Muscle layer of colon (tissue), 2 donors: Measurements from ENCODE around the gene ITGA11.

Experiments used
- H3K27ac ChIP-seq: one replicate; pipeline ENCODE4 v1.7.0; 2013; ENCODE audit warnings: low read depth, mild to moderate bottlenecking, low read length, moderate library complexity
- H3K27me3 ChIP-seq, 2 donors: one replicate each; pipeline ENCODE4 v1.7.0; 2013; ENCODE audit warnings: low read length in 2 of 2, mild to moderate bottlenecking in 2 of 2; ENCODE audit not compliant: insufficient read depth in 2 of 2, control insufficient read depth in 1 of 2
- H3K36me3 ChIP-seq: one replicate; pipeline ENCODE4 v1.7.0; 2013; ENCODE audit warnings: mild to moderate bottlenecking, low read length; ENCODE audit not compliant: insufficient read depth
- H3K4me1 ChIP-seq: one replicate; pipeline ENCODE4 v1.7.0; 2013; ENCODE audit warnings: mild to moderate bottlenecking, low read length; ENCODE audit not compliant: insufficient read depth
- H3K4me3 ChIP-seq, 2 donors: one replicate each; pipeline ENCODE4 v1.7.0; 2013; ENCODE audit warnings: low read length in 2 of 2, low read depth in 1 of 2, mild to moderate bottlenecking in 1 of 2, moderate library complexity in 1 of 2
- H3K9ac ChIP-seq: one replicate; pipeline ENCODE4 v1.7.0; 2013; ENCODE audit warnings: low read length
- H3K9me3 ChIP-seq: one replicate; pipeline ENCODE4 v1.7.0; 2013; ENCODE audit warnings: mild to moderate bottlenecking, low read length
- donor health status: abdominal sarcoma.
- donor health status: Adenocarcinoma of cecum.

Gene ITGA11

GRCh38 chr15:68396068-68396467, 35.9 kb downstream of the ITGA11 start:
- no peaks in the 10 kb centered on the region for H3K27me3 ChIP-seq
- no peaks in the 10 kb centered on the region for H3K36me3 ChIP-seq
- no peak overlapping the region for H3K27ac ChIP-seq
- H3K9ac ChIP-seq, result no peak overlapping the region
- H3K4me1 ChIP-seq, result no peaks in the 10 kb centered on the region
- H3K9me3 ChIP-seq, result peaks cover 5% of the 10 kb centered on the region
- H3K4me3 ChIP-seq, result no peak overlapping the region

- Histone ChIP-seq H3K4me3 (no peak overlapping the region), H3K9me3 (peaks cover 5% of the 10 kb centered on the region), H3K36me3 (no peaks in the 10 kb centered on the region), H3K27ac (no peak overlapping the region), H3K4me1 (no peaks in the 10 kb centered on the region), H3K27me3 (no peaks in the 10 kb centered on the region), H3K9ac (no peak overlapping the region)
These were observed 40.8 kb downstream of the ITGA11 start for GRCh38 chr15:68391121-68391520.

GRCh38 chr15:68389936-68390817, 41.8 kb downstream of the ITGA11 start:
- Histone ChIP-seq H3K9ac (no peak overlapping the region), H3K4me1 (no peaks in the 10 kb centered on the region), H3K9me3 (peaks cover 5% of the 10 kb centered on the region), H3K36me3 (no peaks in the 10 kb centered on the region), H3K27ac (no peak overlapping the region), H3K27me3 (no peaks in the 10 kb centered on the region), H3K4me3 (no peak overlapping the region)

DNA sequence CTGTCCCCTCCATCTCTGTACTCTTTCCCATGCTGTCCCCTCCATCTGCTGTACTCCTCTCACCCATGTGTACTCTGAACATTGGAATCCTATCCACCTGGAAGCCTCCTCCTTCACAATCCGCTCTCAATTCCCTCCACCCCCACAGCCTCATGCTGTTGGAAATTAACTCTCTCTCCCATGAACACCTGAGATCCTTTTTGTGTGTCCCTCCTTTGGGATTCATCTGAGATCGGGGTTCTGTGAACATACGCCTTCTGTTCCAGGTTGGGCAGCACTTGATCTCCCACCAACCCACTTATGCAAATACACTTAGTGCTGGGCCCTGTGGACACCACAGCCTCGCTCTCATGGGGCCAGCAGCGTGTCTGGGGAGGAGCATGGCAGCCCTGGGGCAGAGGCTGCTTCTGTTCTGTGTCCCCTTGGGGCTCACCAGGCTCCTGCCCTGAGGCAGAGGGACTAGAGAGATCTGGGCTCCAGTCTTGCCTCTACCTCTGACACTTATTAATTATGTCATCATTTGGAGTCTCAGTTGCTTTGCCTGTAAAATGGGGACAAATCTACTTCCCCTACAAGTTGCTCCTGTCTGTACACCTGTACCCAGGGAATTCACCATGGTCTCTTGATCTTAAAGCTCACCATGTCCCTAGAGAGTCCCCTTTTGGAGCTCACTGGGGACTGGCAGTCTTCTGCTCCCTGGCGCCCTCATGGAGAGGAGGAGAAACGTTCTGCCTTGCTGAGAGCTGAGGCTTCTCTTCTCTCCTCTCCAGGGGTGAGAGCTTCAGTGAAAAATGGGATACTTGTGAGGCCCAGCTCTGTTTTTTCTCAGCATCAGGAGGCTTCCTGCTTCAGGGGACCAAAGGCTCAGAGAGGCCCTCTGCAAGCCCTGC, 42.7 kb downstream of the ITGA11 start:
- no peaks in the 10 kb centered on the region for H3K27me3 ChIP-seq
- no peak overlapping the region for H3K27ac ChIP-seq
- peaks cover 2% of the 10 kb centered on the region for H3K4me1 ChIP-seq
- H3K9me3 ChIP-seq, result peaks cover 5% of the 10 kb centered on the region
- no peak overlapping the region for H3K4me3 ChIP-seq
- no peak overlapping the region for H3K9ac ChIP-seq
- H3K36me3 ChIP-seq, result no peaks in the 10 kb centered on the region

DNA sequence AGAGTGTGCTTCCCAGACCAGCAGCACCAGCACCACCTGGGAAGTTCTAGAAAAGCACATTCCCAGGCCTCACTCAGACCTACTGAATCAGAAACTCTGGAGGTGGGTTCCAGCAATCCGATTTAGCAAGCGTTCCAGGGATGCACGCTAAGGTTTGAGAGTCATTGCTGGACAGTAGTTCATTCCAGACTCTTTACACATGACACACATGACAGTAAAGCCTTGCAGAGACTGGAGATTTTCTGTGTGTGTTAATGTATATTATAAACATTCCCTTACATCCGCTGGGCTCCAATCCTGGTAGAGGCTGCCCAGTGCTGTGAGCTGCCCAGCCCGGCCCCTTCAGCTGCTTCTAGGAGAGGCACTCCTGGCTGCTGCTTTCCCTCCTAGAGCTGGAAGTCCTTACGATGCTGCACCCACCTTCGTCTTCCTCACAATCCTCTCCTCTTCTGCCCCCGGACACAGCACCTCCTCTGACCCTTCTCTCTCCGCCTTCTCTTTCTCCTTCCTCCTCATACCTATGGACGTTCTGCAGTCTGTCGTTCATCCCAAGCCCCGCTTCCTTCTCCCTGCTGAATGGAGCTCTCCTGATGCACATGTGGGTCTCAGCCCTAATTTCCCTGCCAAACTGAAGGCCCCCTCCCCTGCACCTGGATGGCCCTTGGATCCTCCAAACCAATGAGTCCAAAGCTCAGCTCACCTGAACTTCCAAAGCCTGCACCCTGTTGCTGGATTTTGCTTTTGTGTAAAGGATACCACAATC, 44.4 kb downstream of the ITGA11 start:
- no peaks in the 10 kb centered on the region for H3K36me3 ChIP-seq
- peaks cover 4% of the 10 kb centered on the region for H3K9me3 ChIP-seq
- no peaks in the 10 kb centered on the region for H3K27me3 ChIP-seq
- no peak overlapping the region for H3K27ac ChIP-seq
- H3K9ac ChIP-seq, result no peak overlapping the region
- H3K4me1 ChIP-seq, result peaks cover 7% of the 10 kb centered on the region
- H3K4me3 ChIP-seq, result no peak overlapping the region

- peaks cover 7% of the 10 kb centered on the region for H3K4me1 ChIP-seq
- no peaks in the 10 kb centered on the region for H3K36me3 ChIP-seq
- no peak overlapping the region for H3K9ac ChIP-seq
- no peak overlapping the region for H3K27ac ChIP-seq
- H3K4me3 ChIP-seq, result no peak overlapping the region
- no peaks in the 10 kb centered on the region for H3K9me3 ChIP-seq
- H3K27me3 ChIP-seq, result no peaks in the 10 kb centered on the region
These were observed 45.2 kb downstream of the ITGA11 start for GRCh38 chr15:68386587-68387288.

DNA sequence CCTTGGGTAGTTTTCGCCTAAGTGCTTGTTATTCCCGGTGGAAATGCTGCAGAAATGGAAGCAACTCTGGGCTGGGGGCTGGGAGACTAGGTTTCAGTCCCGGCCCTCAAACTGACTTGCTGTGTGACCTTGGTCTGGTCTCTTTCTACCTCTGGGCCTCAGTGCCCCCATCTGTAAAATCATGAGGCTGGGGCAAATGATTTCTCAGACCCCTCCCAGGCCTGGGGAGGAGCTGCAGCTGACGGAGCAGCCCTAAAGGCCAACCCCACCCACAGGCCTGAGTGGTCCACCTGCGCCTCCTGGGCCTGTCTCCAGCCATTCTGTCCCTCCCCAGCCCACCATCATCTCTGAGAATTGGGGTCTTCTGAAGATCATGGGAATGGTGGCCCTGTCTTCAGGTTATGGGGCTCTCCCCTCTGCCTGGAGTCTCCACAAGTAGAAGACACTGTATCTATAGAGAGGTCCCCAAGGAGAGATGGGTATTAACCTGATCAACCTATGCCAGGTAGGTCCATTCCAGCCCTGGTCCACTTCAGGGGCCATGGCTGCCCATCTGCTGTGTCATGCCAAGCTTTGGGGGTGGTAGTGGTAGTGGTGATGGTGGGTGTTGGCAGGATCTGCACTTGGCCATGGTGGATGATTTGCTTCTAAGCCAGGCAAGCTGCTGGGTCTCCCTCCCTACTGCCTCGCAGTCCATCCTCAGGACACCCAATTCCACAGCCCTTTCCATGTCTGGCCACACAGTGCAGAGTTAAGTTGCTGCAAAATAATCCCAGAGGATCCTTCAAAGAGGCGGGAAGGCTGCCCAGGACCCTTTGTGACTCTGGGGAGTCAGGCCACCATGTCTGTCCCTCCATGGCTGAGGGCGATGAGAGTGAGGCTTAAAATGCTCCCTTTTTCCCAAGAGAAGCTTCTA, 46.0 kb downstream of the ITGA11 start:
- Histone ChIP-seq H3K27ac (no peak overlapping the region), H3K27me3 (no peaks in the 10 kb centered on the region), H3K4me1 (peaks cover 7% of the 10 kb centered on the region), H3K9ac (no peak overlapping the region), H3K36me3 (no peaks in the 10 kb centered on the region), H3K4me3 (no peak overlapping the region), H3K9me3 (no peaks in the 10 kb centered on the region)

GRCh38 chr15:68385240-68385561, 46.8 kb downstream of the ITGA11 start:
- H3K27me3 ChIP-seq, result no peaks in the 10 kb centered on the region
- H3K9me3 ChIP-seq, result no peaks in the 10 kb centered on the region
- H3K4me3 ChIP-seq, result no peak overlapping the region
- H3K9ac ChIP-seq, result no peak overlapping the region
- H3K4me1 ChIP-seq, result peaks cover 7% of the 10 kb centered on the region
- H3K36me3 ChIP-seq, result no peaks in the 10 kb centered on the region
- no peak overlapping the region for H3K27ac ChIP-seq

GRCh38 chr15:68384451-68385239, 47.3 kb downstream of the ITGA11 start:
- Histone ChIP-seq H3K4me1 (peaks cover 7% of the 10 kb centered on the region), H3K9ac (no peak overlapping the region), H3K27ac (no peak overlapping the region), H3K9me3 (no peaks in the 10 kb centered on the region), H3K4me3 (no peak overlapping the region), H3K27me3 (no peaks in the 10 kb centered on the region), H3K36me3 (no peaks in the 10 kb centered on the region)
